GM12872 (cell line): Measurements from ENCODE around the gene PYGM.

ENCODE experiments used
- CTCF ChIP-seq: IDR thresholded peaks from 3 replicates; pipeline ENCODE4 v1.5.1; 2011; ENCODE audit warnings: low read depth, mild to moderate bottlenecking, low read length, moderate library complexity; ENCODE audit not compliant: insufficient read depth

Gene PYGM

GRCh38 chr11:64778223-64778472 lies 18.4 kb upstream of the PYGM start:
- TF ChIP-seq CTCF: no peak

GRCh38 chr11:64777449-64778222 lies 17.9 kb upstream of the PYGM start:
- TF ChIP-seq CTCF: no peak

- TF ChIP-seq CTCF: no peak
These were observed 17.1 kb upstream of the PYGM start for GRCh38 chr11:64776875-64777274.

GRCh38 chr11:64776425-64776824 lies 16.7 kb upstream of the PYGM start:
- TF ChIP-seq CTCF: no peak

GRCh38 chr11:64774144-64774543 lies 14.4 kb upstream of the PYGM start:
- TF ChIP-seq CTCF: no peak

GRCh38 chr11:64772303-64773018 lies 12.7 kb upstream of the PYGM start:
- no peak for TF ChIP-seq CTCF

- TF ChIP-seq CTCF: no peak
These were observed 12.1 kb upstream of the PYGM start for GRCh38 chr11:64771861-64772260.
